ENCODE measurements around the gene CCPG1. TPM values are rescaled to one million over a fixed set of nuclear protein-coding genes. Genes with fewer than 3 reads are reported as not detected.

CCPG1 gene, protein sequence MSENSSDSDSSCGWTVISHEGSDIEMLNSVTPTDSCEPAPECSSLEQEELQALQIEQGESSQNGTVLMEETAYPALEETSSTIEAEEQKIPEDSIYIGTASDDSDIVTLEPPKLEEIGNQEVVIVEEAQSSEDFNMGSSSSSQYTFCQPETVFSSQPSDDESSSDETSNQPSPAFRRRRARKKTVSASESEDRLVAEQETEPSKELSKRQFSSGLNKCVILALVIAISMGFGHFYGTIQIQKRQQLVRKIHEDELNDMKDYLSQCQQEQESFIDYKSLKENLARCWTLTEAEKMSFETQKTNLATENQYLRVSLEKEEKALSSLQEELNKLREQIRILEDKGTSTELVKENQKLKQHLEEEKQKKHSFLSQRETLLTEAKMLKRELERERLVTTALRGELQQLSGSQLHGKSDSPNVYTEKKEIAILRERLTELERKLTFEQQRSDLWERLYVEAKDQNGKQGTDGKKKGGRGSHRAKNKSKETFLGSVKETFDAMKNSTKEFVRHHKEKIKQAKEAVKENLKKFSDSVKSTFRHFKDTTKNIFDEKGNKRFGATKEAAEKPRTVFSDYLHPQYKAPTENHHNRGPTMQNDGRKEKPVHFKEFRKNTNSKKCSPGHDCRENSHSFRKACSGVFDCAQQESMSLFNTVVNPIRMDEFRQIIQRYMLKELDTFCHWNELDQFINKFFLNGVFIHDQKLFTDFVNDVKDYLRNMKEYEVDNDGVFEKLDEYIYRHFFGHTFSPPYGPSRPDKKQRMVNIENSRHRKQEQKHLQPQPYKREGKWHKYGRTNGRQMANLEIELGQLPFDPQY
- 16.7 and 27.3 TPM in 2 replicates for total RNA-seq

DNA sequence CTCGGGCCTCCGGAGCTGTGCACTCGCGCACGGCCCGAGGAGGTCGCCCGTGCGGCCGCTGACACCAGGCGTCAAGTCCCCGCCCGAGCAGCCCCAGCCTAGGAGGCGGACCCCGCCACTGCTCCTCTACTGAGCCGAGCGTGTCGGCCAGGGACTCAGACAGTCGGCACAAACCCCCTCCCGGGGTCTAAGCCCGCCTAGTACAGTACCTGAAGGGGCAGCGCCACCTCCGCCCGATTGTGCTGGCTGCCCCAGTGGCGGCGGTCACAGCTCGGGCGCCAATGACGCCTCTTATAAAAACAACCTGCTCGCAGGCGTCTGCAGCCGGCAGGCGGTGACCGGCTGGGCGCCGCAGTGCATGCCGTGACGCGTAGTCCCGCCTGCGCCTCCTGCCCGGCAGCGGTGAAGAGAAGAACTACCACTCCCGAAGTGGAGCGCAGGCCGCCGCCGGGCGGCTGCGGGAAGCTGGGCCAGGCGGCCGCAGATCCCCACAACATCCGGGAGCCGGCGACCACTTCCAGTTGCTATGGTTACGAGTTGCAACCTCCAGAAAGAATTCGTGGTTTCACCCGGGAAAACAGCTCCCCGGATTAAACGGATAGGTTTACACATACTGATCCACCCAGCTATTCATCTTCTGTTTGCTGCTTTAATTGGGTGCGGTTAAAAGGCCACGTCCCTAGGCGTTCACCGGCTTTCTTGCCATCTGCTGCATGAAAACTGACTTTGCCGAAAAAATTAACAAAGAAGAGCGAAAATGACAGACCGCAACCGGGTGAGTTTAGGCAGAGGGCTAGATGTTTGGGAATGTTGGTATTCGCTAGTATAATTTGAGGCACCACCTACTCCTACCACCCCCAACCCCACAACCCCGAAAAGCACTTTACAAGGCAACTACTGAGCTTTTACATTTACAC lies at the start of gene CCPG1, which contains the start of gene PIERCE2:
CCPG1 (minus strand) TSS at position 348 of the 917 bp plus-strand sequence. CDS start 18,935 bp downstream, outside the sequence.
PIERCE2 (plus strand) TSS at position 484 of the 917 bp plus-strand sequence; CDS start at position 758, 274 bp downstream.

DNA sequence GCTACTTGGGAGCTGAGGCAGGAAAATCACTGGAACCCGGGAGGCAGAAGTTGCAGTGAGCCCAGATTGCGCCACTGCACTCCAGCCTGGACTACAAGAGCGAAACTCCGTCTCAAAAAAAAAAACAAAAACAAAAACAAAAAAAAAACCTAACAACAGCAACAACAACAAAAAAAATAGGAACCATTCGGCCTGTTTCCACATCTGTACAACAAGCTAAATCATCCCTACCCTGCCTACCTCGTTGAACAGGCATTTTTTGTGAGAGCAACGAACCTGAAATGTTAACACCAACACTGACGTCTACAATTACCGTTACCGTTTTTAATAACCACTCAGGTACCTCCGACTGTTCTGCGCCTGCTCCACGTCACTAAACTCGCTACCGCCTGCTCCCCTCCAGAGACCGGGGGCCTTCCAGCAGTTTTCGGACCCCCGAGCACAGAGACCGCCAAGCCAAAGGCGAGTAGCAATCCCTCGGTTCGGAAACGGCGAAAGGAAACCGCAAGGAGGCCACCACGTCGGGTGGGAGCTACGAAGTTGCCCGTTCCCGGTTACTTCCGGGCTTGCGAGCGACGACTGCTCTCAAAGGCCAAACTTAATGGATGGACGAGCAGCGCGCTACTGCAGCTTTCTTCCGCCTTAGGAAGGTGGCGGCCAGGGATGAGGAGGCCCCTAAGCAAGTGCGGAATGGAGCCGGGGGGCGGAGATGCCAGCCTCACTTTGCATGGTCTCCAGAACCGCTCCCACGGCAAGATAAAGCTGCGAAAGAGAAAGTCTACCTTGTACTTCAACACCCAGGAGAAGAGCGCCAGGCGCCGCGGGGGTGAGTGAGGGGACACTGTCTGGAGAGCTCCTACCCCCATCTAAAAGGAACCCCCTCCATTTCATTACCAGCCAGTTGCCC lies 89.3 kb downstream of the CCPG1 start, which contains the start of the genes PIGB and PIGBOS1:
PIGB (plus strand) TSS at position 635 of the 907 bp plus-strand sequence; CDS start at position 664, 29 bp downstream.
PIGBOS1 (minus strand) TSS at position 536 of the 907 bp plus-strand sequence. CDS start 1,331 bp downstream, outside the sequence.

Other genes with a start within 250 kb of the CCPG1 start
- 77.0 and 98.9 TPM in 2 replicates for gene RSL24D1, start 211.4 kb downstream of the CCPG1 start, total RNA-seq
- 13.3 and 18.2 TPM in 2 replicates for gene RAB27A, start 118.5 kb downstream of the CCPG1 start, total RNA-seq
- 34.0 and 34.9 TPM in 2 replicates for gene PIGBOS1, start 89.2 kb downstream of the CCPG1 start, total RNA-seq
- gene PIGB, start 89.1 kb downstream of the CCPG1 start, total RNA-seq = 12.7 and 27.1 TPM in 2 replicates
- 2.6 and 5.8 TPM in 2 replicates for gene PIERCE2, start 136 bp upstream of the CCPG1 start, total RNA-seq
- gene DNAAF4, start 99.9 kb upstream of the CCPG1 start, total RNA-seq = 0.86 and 5.1 TPM in 2 replicates
- 2.0 and 3.9 TPM in 2 replicates for gene PYGO1, start 180.0 kb upstream of the CCPG1 start, total RNA-seq

Data from myometrial cell (primary cell).